GM23338 (cell line): ENCODE measurements around the gene AQP1.

Experiments used
- CTCF ChIP-seq, 2 experiments: fragments of 200-600 bp in 1 of 2; sonication (generic) in 1 of 2; conservative IDR thresholded peaks; 2 replicates each; pipeline versions ENCODE4 v1.5.1 to v1.6.1; 2016 to 2017; ENCODE audit warnings: antibody characterized with exemption in 2 of 2, low read depth in 2 of 2, mild to moderate bottlenecking in 2 of 2, moderate library complexity in 1 of 2
- ETS1 ChIP-seq: IDR thresholded peaks from 2 replicates; pipeline ENCODE4 v1.6.1; 2016; ENCODE audit warnings: antibody characterized with exemption
- EZH2 ChIP-seq: fragments of 200-600 bp; sonication (generic); IDR thresholded peaks from one replicate; pipeline ENCODE4 v1.8.0; 2017; ENCODE audit warnings: antibody characterized with exemption, mild to moderate bottlenecking, low read depth; ENCODE audit not compliant: unreplicated experiment
- EZH2phosphoT487 ChIP-seq: fragments of 200-600 bp; sonication (generic); IDR thresholded peaks from one replicate; pipeline ENCODE4 v1.8.1; 2018; ENCODE audit warnings: antibody characterized with exemption; ENCODE audit not compliant: unreplicated experiment
- POLR2AphosphoS5 ChIP-seq: IDR thresholded peaks from 2 replicates; pipeline ENCODE4 v1.6.1; 2016; ENCODE audit warnings: antibody characterized with exemption, low read depth
- REST ChIP-seq: IDR thresholded peaks from one replicate; pipeline ENCODE4 v1.6.1; 2018; ENCODE audit warnings: antibody characterized with exemption; ENCODE audit not compliant: unreplicated experiment
- ZNF331 ChIP-seq: fragments of 250-450 bp; sonication (Bioruptor Pico); IDR thresholded peaks from 2 replicates; pipeline ENCODE4 v1.5.0; 2020; ENCODE audit warnings: low read depth, mild to moderate bottlenecking, moderate library complexity

GRCh38 chr7:30899630-30900029 is 12.0 kb upstream of the AQP1 start:
- TF ChIP-seq ETS1 (no peak), EZH2 (no peak), POLR2AphosphoS5 (no peak), CTCF (conservative IDR thresholded peaks at IDR 0.05; ENCODE audit: low read depth in 2 of 2) (no peak), EZH2phosphoT487 (no peak), REST (no peak), ZNF331 (CRISPR knock-in tag) (no peak)
